SK-N-SH (cell line): ENCODE results near the gene FOXP1. TPM values are rescaled to one million over a fixed set of nuclear protein-coding genes. Genes with fewer than 3 reads are reported as not detected.

Experiments
- CTCF ChIA-PET: fragments of 300-600, 350-600 bp; formaldehyde crosslinking; extraction: SDS; loops from one replicate; lab custom pipeline; 2021; lab: Yijun Ruan, JAX
- POLR2A ChIA-PET: fragments of 350-600 bp; sonication (Branson Sonifier 250); formaldehyde crosslinking; extraction: SDS; loops from one replicate; lab custom pipeline; 2020; ENCODE audit warnings: antibody characterized with exemption, inconsistent platforms; lab: Yijun Ruan, JAX
- DNase-seq: peaks from one replicate; pipeline ENCODE4 v3.0.0; 2012
- H2AFZ ChIP-seq: fragments of 200-600 bp; sonication (generic); 2 replicates; pipeline ENCODE4 v1.8.1; 2016; ENCODE audit warnings: antibody characterized with exemption, mild to moderate bottlenecking, low read depth
- H3F3A ChIP-seq: fragments of 200-600 bp; sonication (generic); replicated peaks from 2 replicates; pipeline ENCODE3; 2016; ENCODE audit warnings: antibody characterized with exemption, mild to moderate bottlenecking; ENCODE audit not compliant: insufficient read depth
- H3K27ac ChIP-seq, 2 experiments: fragments of 200-500 bp in 1 of 2; fragments of 200-600 bp in 1 of 2; sonication (Bioruptor generic) in 1 of 2; sonication (generic), shearing (Covaris generic) in 1 of 2; 2 replicates each; pipeline versions ENCODE4 v1.5.1 to v1.6.1; 2014 to 2016; ENCODE audit warnings: low read depth in 2 of 2, inconsistent platforms in 1 of 2, low read length in 1 of 2, mild to moderate bottlenecking in 1 of 2, mixed read lengths in 1 of 2
- H3K27me3 ChIP-seq: fragments of 200-600 bp; sonication (generic), shearing (Covaris generic); 2 replicates; pipeline ENCODE4 v1.6.1; 2016; ENCODE audit warnings: mixed run types; ENCODE audit not compliant: insufficient read depth
- H3K36me3 ChIP-seq, 2 experiments: fragments of 200-500 bp in 1 of 2; fragments of 200-600 bp in 1 of 2; sonication (Bioruptor generic) in 1 of 2; sonication (generic) in 1 of 2; replicated peaks in 1 of 2; 2 replicates each; pipeline versions ENCODE3 to v1.5.1; 2014 to 2016; ENCODE audit warnings: low read length in 1 of 2, mild to moderate bottlenecking in 1 of 2; ENCODE audit not compliant: insufficient read depth in 2 of 2, control insufficient read depth in 1 of 2
- H3K4me1 ChIP-seq, 2 experiments: fragments of 200-500 bp in 1 of 2; fragments of 200-600 bp in 1 of 2; sonication (Bioruptor generic) in 1 of 2; sonication (generic), shearing (Covaris generic) in 1 of 2; 2 replicates each; pipeline versions ENCODE4 v1.5.1 to v1.6.1; 2014 to 2016; ENCODE audit warnings: low read depth in 1 of 2, low read length in 1 of 2, mixed run types in 1 of 2; ENCODE audit not compliant: insufficient read depth in 2 of 2, control insufficient read depth in 1 of 2
- H3K4me2 ChIP-seq: fragments of 200-600 bp; sonication (generic), shearing (Covaris generic); 2 replicates; pipeline ENCODE4 v1.6.1; 2017; ENCODE audit warnings: mixed run types
- H3K4me3 ChIP-seq, 2 experiments: fragments of 200-500 bp in 1 of 2; fragments of 200-600 bp in 1 of 2; sonication (Bioruptor generic) in 1 of 2; sonication (generic), shearing (Covaris generic) in 1 of 2; 2 replicates each; pipeline versions ENCODE4 v1.5.1 to v1.8.1; 2014 to 2016; ENCODE audit warnings: low read depth in 2 of 2, inconsistent platforms in 1 of 2, low read length in 1 of 2, mild to moderate bottlenecking in 1 of 2, mixed read lengths in 1 of 2, moderate library complexity in 1 of 2
- H3K79me2 ChIP-seq: fragments of 200-600 bp; sonication (generic); 2 replicates; pipeline ENCODE4 v1.8.1; 2017; ENCODE audit warnings: mild to moderate bottlenecking; ENCODE audit not compliant: insufficient read depth
- H3K9ac ChIP-seq: fragments of 200-600 bp; sonication (generic); 2 replicates; pipeline ENCODE4 v1.6.1; 2017; ENCODE audit warnings: mixed run types
- H3K9me2 ChIP-seq: fragments of 200-600 bp; sonication (generic); 2 replicates; pipeline ENCODE4 v1.6.1; 2017; ENCODE audit warnings: mixed run types
- H3K9me3 ChIP-seq: fragments of 200-600 bp; sonication (generic); 2 replicates; pipeline ENCODE4 v1.6.1; 2017; ENCODE audit warnings: mixed run types, mild to moderate bottlenecking, moderate library complexity
- H4K20me1 ChIP-seq: fragments of 200-600 bp; sonication (generic); 2 replicates; pipeline ENCODE4 v1.6.1; 2017; ENCODE audit warnings: mild to moderate bottlenecking, mixed run types; ENCODE audit not compliant: insufficient read depth
- CHD2 ChIP-seq: fragments of 150-350 bp; IDR thresholded peaks from 2 replicates; pipeline ENCODE4 v1.6.1; 2018; ENCODE audit warnings: low read length; ENCODE audit not compliant: partially characterized antibody
- ELF1 ChIP-seq: IDR thresholded peaks from 2 replicates; pipeline ENCODE4 v1.4.0; 2012
- EP300 ChIP-seq, 2 experiments: IDR thresholded peaks; 2 replicates each; pipeline versions ENCODE4 v1.4.0 to v1.6.1; 2012; ENCODE audit warnings: borderline replicate concordance in 1 of 2, low read depth in 1 of 2, low read length in 1 of 2
- EZH2phosphoT487 ChIP-seq: fragments of 200-600 bp; sonication (generic); IDR thresholded peaks from 2 replicates; pipeline ENCODE4 v1.6.1; 2017; ENCODE audit warnings: low read depth, mixed run types, mild to moderate bottlenecking, antibody characterized with exemption, moderate library complexity, borderline replicate concordance
- GABPA ChIP-seq: IDR thresholded peaks from 2 replicates; pipeline ENCODE4 v1.4.0; 2012; ENCODE audit warnings: low read depth, mild to moderate bottlenecking
- JUND ChIP-seq: IDR thresholded peaks from 2 replicates; pipeline ENCODE4 v1.4.0; 2012
- MEF2A ChIP-seq: IDR thresholded peaks from 2 replicates; pipeline ENCODE4 v1.4.0; 2012; ENCODE audit warnings: low read depth, borderline replicate concordance
- MXI1 ChIP-seq: IDR thresholded peaks from 2 replicates; pipeline ENCODE4 v1.6.1; 2012; ENCODE audit warnings: mild to moderate bottlenecking, low read depth, low read length, improper control_type of control experiment
- NFIC ChIP-seq: IDR thresholded peaks from 2 replicates; pipeline ENCODE4 v1.4.0; 2012; ENCODE audit warnings: borderline replicate concordance
- NRF1 ChIP-seq: IDR thresholded peaks from 2 replicates; pipeline ENCODE4 v1.6.1; 2012; ENCODE audit warnings: low read depth, mild to moderate bottlenecking, low read length
- RCOR1 ChIP-seq: fragments of 150-350 bp; IDR thresholded peaks from 2 replicates; pipeline ENCODE4 v1.6.1; 2017; ENCODE audit warnings: antibody characterized with exemption, low read length
- RFX5 ChIP-seq: IDR thresholded peaks from 2 replicates; pipeline ENCODE4 v1.6.1; 2012; ENCODE audit warnings: mild to moderate bottlenecking, improper control_type of control experiment, low read length
- TAF1 ChIP-seq: IDR thresholded peaks from 2 replicates; pipeline ENCODE4 v1.6.1; 2012; ENCODE audit warnings: low read depth, mild to moderate bottlenecking, low read length, moderate library complexity, borderline replicate concordance
- TEAD4 ChIP-seq: IDR thresholded peaks from 2 replicates; pipeline ENCODE4 v1.4.0; 2012; ENCODE audit warnings: mild to moderate bottlenecking, borderline replicate concordance; ENCODE audit not compliant: insufficient read depth
- WGBS: methylation state at CpG from one replicate; pipeline ENCODE4 v1.1.6; 2017; ENCODE audit warnings: low lambda C conversion rate; 5-methylcytosine and 5-hydroxymethylcytosine counted together
- polyA plus RNA-seq, 3 experiments: library from polyadenylated mRNA; depleted of rRNA; stranded (reverse); fragments of >200 nt; gene quantifications; 2 replicates each; pipeline ENCODE4 v1.2.3, GENCODE V29; 2012
- TF ChIP-seq, protein P1 (sequence below): IDR thresholded peaks from 2 replicates; pipeline ENCODE4 v1.4.0; 2012; ENCODE audit warnings: low read depth, borderline replicate concordance
- TF ChIP-seq, protein P2 (sequence below): IDR thresholded peaks from 2 replicates; pipeline ENCODE4 v1.4.0; 2012; ENCODE audit warnings: low read depth, borderline replicate concordance
- TF ChIP-seq, protein P3 (sequence below): fragments of 200-600 bp; sonication (generic); IDR thresholded peaks from 2 replicates; pipeline ENCODE4 v1.6.1; 2017; ENCODE audit warnings: antibody characterized with exemption, mild to moderate bottlenecking, moderate library complexity
- TF ChIP-seq, protein P4 (sequence below): fragments of 150-350 bp; IDR thresholded peaks from 2 replicates; pipeline ENCODE4 v1.6.1; 2017; ENCODE audit warnings: antibody characterized with exemption, low read length, low read depth, borderline replicate concordance
- TF ChIP-seq, protein P5 (sequence below): IDR thresholded peaks from 2 replicates; pipeline ENCODE4 v1.4.0; 2012; ENCODE audit warnings: low read depth
- TF ChIP-seq, protein P6 (sequence below): IDR thresholded peaks from 2 replicates; pipeline ENCODE4 v1.6.1; 2012; ENCODE audit warnings: mild to moderate bottlenecking, low read depth, low read length, moderate library complexity

Gene FOXP1
- polyA plus RNA-seq, 1 of the 3 experiments (the other 2 are of a cell fraction), result 8.8 TPM

DNA sequence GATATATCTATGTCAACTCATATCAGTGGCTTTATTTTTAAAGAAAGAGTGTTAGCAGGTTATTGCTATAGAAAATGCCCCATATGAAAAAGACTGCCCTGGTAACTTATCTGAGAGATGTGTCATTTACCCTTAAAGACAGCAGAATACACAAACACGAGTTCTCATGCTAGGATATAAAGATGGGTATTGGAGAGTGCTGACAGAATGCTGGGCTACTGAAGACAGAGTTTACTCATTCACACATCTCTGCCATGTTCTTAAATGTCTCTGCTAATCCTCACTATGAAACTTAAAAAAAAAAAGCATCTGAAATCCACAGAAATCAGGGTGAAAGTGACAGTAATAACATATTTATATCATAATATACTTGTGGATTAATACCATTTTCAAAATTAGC is 126.7 kb downstream of the FOXP1 start:
- POLR2A ChIA-PET, result no interaction called here
- H4K20me1 ChIP-seq, result no peaks in the 10 kb centered on the region; the same call in 1 of the 2 replicates
- H3K27ac ChIP-seq, result no peak overlapping the region
- H3K27me3 ChIP-seq, result no peaks in the 10 kb centered on the region
- no peaks in the 10 kb centered on the region for H3K9me3 ChIP-seq
- CTCF ChIA-PET, result no interaction called here
- no peak overlapping the region for H3K9ac ChIP-seq
- H3K4me3 ChIP-seq, result no peak overlapping the region
- no peaks in the 10 kb centered on the region for H3K36me3 ChIP-seq
- no peak overlapping the region for H3K4me2 ChIP-seq
- no peak overlapping the region for H2AFZ ChIP-seq
- no peaks in the 10 kb centered on the region for H3K9me2 ChIP-seq
- no peak for DNase-seq
- 90% methylated on average over 1 of the region's 1 CpG for WGBS
- no peaks in the 10 kb centered on the region for H3F3A ChIP-seq
- peaks cover 95% of the 10 kb centered on the region for H3K79me2 ChIP-seq
- no peaks in the 10 kb centered on the region; a peak in 1 of 4 replicates for H3K4me1 ChIP-seq
- TF ChIP-seq ELF1, result no peak
- no peak for TF ChIP-seq GABPA
- TF ChIP-seq, protein P1, sequence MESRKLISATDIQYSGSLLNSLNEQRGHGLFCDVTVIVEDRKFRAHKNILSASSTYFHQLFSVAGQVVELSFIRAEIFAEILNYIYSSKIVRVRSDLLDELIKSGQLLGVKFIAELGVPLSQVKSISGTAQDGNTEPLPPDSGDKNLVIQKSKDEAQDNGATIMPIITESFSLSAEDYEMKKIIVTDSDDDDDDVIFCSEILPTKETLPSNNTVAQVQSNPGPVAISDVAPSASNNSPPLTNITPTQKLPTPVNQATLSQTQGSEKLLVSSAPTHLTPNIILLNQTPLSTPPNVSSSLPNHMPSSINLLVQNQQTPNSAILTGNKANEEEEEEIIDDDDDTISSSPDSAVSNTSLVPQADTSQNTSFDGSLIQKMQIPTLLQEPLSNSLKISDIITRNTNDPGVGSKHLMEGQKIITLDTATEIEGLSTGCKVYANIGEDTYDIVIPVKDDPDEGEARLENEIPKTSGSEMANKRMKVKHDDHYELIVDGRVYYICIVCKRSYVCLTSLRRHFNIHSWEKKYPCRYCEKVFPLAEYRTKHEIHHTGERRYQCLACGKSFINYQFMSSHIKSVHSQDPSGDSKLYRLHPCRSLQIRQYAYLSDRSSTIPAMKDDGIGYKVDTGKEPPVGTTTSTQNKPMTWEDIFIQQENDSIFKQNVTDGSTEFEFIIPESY, result no peak
- TF ChIP-seq, protein P2, sequence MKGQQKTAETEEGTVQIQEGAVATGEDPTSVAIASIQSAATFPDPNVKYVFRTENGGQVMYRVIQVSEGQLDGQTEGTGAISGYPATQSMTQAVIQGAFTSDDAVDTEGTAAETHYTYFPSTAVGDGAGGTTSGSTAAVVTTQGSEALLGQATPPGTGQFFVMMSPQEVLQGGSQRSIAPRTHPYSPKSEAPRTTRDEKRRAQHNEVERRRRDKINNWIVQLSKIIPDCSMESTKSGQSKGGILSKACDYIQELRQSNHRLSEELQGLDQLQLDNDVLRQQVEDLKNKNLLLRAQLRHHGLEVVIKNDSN, result no peak
- no peak for TF ChIP-seq MEF2A
- no peak for TF ChIP-seq TAF1
- TF ChIP-seq, protein P3, sequence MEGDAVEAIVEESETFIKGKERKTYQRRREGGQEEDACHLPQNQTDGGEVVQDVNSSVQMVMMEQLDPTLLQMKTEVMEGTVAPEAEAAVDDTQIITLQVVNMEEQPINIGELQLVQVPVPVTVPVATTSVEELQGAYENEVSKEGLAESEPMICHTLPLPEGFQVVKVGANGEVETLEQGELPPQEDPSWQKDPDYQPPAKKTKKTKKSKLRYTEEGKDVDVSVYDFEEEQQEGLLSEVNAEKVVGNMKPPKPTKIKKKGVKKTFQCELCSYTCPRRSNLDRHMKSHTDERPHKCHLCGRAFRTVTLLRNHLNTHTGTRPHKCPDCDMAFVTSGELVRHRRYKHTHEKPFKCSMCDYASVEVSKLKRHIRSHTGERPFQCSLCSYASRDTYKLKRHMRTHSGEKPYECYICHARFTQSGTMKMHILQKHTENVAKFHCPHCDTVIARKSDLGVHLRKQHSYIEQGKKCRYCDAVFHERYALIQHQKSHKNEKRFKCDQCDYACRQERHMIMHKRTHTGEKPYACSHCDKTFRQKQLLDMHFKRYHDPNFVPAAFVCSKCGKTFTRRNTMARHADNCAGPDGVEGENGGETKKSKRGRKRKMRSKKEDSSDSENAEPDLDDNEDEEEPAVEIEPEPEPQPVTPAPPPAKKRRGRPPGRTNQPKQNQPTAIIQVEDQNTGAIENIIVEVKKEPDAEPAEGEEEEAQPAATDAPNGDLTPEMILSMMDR, result no peak
- TF ChIP-seq, protein P4, sequence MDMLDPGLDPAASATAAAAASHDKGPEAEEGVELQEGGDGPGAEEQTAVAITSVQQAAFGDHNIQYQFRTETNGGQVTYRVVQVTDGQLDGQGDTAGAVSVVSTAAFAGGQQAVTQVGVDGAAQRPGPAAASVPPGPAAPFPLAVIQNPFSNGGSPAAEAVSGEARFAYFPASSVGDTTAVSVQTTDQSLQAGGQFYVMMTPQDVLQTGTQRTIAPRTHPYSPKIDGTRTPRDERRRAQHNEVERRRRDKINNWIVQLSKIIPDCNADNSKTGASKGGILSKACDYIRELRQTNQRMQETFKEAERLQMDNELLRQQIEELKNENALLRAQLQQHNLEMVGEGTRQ, result no peak
- no peak for TF ChIP-seq RFX5
- no peak for TF ChIP-seq EZH2phosphoT487
- TF ChIP-seq, protein P5, sequence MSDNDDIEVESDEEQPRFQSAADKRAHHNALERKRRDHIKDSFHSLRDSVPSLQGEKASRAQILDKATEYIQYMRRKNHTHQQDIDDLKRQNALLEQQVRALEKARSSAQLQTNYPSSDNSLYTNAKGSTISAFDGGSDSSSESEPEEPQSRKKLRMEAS, result no peak
- TF ChIP-seq NRF1, result no peak
- no peak for TF ChIP-seq JUND
- TF ChIP-seq RCOR1, result no peak
- no peak for TF ChIP-seq MXI1
- no peak for TF ChIP-seq NFIC
- TF ChIP-seq CHD2, result no peak
- TF ChIP-seq, protein P6, sequence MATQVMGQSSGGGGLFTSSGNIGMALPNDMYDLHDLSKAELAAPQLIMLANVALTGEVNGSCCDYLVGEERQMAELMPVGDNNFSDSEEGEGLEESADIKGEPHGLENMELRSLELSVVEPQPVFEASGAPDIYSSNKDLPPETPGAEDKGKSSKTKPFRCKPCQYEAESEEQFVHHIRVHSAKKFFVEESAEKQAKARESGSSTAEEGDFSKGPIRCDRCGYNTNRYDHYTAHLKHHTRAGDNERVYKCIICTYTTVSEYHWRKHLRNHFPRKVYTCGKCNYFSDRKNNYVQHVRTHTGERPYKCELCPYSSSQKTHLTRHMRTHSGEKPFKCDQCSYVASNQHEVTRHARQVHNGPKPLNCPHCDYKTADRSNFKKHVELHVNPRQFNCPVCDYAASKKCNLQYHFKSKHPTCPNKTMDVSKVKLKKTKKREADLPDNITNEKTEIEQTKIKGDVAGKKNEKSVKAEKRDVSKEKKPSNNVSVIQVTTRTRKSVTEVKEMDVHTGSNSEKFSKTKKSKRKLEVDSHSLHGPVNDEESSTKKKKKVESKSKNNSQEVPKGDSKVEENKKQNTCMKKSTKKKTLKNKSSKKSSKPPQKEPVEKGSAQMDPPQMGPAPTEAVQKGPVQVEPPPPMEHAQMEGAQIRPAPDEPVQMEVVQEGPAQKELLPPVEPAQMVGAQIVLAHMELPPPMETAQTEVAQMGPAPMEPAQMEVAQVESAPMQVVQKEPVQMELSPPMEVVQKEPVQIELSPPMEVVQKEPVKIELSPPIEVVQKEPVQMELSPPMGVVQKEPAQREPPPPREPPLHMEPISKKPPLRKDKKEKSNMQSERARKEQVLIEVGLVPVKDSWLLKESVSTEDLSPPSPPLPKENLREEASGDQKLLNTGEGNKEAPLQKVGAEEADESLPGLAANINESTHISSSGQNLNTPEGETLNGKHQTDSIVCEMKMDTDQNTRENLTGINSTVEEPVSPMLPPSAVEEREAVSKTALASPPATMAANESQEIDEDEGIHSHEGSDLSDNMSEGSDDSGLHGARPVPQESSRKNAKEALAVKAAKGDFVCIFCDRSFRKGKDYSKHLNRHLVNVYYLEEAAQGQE, result no peak
- TF ChIP-seq TEAD4, result no peak
- TF ChIP-seq EP300 (IDR thresholded peaks at IDR 0.05; ENCODE audit: borderline replicate concordance in 1 of 2, low read depth in 1 of 2, low read length in 1 of 2), result no peak
- TF ChIP-seq, all 33 proteins: peak for 0
